B cell (primary cell): ENCODE results near the gene ZMYND10. TPM values are rescaled to one million over a fixed set of nuclear protein-coding genes. Genes with fewer than 3 reads are reported as not detected.

Experiments
- ATAC-seq: fragments of 200-7000 bp; cut with Tn5 transposase; one replicate; pipeline ENCODE4 v1.10.0; 2021; ENCODE audit warnings: low read depth, mild to moderate bottlenecking, moderate number of reproducible peaks, moderate library complexity
- CTCF ChIA-PET: fragments of 350-600 bp; sonication (Branson Sonifier 250); formaldehyde crosslinking; loops from one replicate; lab custom pipeline; 2021; ENCODE audit warnings: antibody characterized with exemption, inconsistent platforms; lab: Charles Lee
- POLR2A ChIA-PET: fragments of 350-600 bp; sonication (Branson Sonifier 250); formaldehyde crosslinking; loops from one replicate; lab custom pipeline; 2021; ENCODE audit warnings: antibody characterized with exemption; lab: Charles Lee
- DNase-seq: peaks from one replicate; pipeline ENCODE4 v3.0.0; 2013
- H2AFZ ChIP-seq: 2 replicates; pipeline ENCODE4 v1.6.1; 2012; ENCODE audit warnings: mild to moderate bottlenecking, low read depth, low read length; ENCODE audit not compliant: insufficient read depth, poor library complexity, severe bottlenecking
- H3K27ac ChIP-seq, 2 donors: 1 replicate in 1 of 2; 2 replicates in 1 of 2; pipeline ENCODE4 v1.5.1; 2012 to 2013; ENCODE audit warnings: low read length in 2 of 2, mild to moderate bottlenecking in 2 of 2, moderate library complexity in 1 of 2
- H3K27me3 ChIP-seq, 4 experiments: fragments of 200-600 bp in 1 of 4; sonication (generic) in 1 of 4; replicated peaks in 1 of 4; 1 replicate in 2 of 4; 2 replicates in 2 of 4; pipeline versions ENCODE4 v1.6.1 to v1.7.0; 2013 to 2016; ENCODE audit warnings: low read length in 3 of 4, mild to moderate bottlenecking in 2 of 4, mixed read lengths in 1 of 4, moderate library complexity in 1 of 4; ENCODE audit not compliant: insufficient read depth in 4 of 4, control insufficient read depth in 3 of 4; ENCODE audit errors: control extremely low read depth in 1 of 4
- H3K36me3 ChIP-seq, 2 experiments: replicated peaks in 1 of 2; 1 replicate in 1 of 2; 2 replicates in 1 of 2; pipeline versions ENCODE4 v1.6.1 to v1.7.1; 2013; ENCODE audit warnings: low read length in 1 of 2; ENCODE audit not compliant: insufficient read depth in 2 of 2, control insufficient read depth in 1 of 2; ENCODE audit errors: control extremely low read depth in 1 of 2, extremely low read depth in 1 of 2
- H3K4me1 ChIP-seq, 2 donors: fragments of 200-600 bp in 1 of 2; sonication (generic) in 1 of 2; 1 replicate in 1 of 2; 2 replicates in 1 of 2; pipeline versions ENCODE4 v1.5.1 to v1.6.1; 2013 to 2017; ENCODE audit warnings: low read length in 2 of 2; ENCODE audit not compliant: control insufficient read depth in 2 of 2, insufficient read depth in 2 of 2
- H3K4me2 ChIP-seq: replicated peaks from 2 replicates; pipeline ENCODE3; 2012; ENCODE audit warnings: mild to moderate bottlenecking, low read depth, low read length; ENCODE audit not compliant: poor library complexity, severe bottlenecking
- H3K4me3 ChIP-seq, 5 experiments: fragments of 200-600 bp in 1 of 5; sonication (generic) in 1 of 5; 1 replicate in 3 of 5; 2 replicates in 2 of 5; pipeline versions ENCODE4 v1.5.1 to v1.7.0; 2011 to 2016; ENCODE audit warnings: low read length in 4 of 5, mild to moderate bottlenecking in 4 of 5, low read depth in 2 of 5, control low read depth in 1 of 5, moderate library complexity in 1 of 5; ENCODE audit not compliant: insufficient read depth in 1 of 5; ENCODE audit errors: control extremely low read depth in 1 of 5, extremely low read depth in 1 of 5
- H3K79me2 ChIP-seq: fragments of 200-600 bp; sonication (generic); one replicate; pipeline ENCODE4 v1.6.0; 2016; ENCODE audit warnings: low read length; ENCODE audit not compliant: control insufficient read depth, insufficient read depth
- H3K9ac ChIP-seq: fragments of 200-600 bp; sonication (generic); 2 replicates; pipeline ENCODE4 v1.6.1; 2017; ENCODE audit warnings: mild to moderate bottlenecking, low read length, moderate library complexity
- H3K9me3 ChIP-seq, 3 donors: one replicate each; pipeline versions ENCODE4 v1.6.1 to v1.7.1; 2013; ENCODE audit warnings: low read length in 2 of 3; ENCODE audit not compliant: control insufficient read depth in 2 of 3, insufficient read depth in 1 of 3; ENCODE audit errors: control extremely low read depth in 1 of 3
- H4K20me1 ChIP-seq: 2 replicates; pipeline ENCODE4 v1.6.0; 2012; ENCODE audit warnings: mild to moderate bottlenecking, low read length; ENCODE audit not compliant: insufficient read depth, control insufficient read depth, poor library complexity, severe bottlenecking
- H3K27ac Mint-ChIP-seq: one replicate; pipeline ENCODE4 v1.8.0; 2021; ENCODE audit warnings: mixed read lengths
- H3K27me3 Mint-ChIP-seq: one replicate; pipeline ENCODE4 v1.8.0; 2021; ENCODE audit warnings: mixed read lengths
- H3K4me1 Mint-ChIP-seq: one replicate; pipeline ENCODE4 v1.8.0; 2021; ENCODE audit warnings: mixed read lengths
- H3K4me3 Mint-ChIP-seq: one replicate; pipeline ENCODE4 v1.8.0; 2021; ENCODE audit warnings: mixed read lengths
- H3K9me3 Mint-ChIP-seq: one replicate; pipeline ENCODE4 v1.8.0; 2022; ENCODE audit warnings: mixed read lengths; ENCODE audit not compliant: insufficient read depth
- CTCF ChIP-seq: fragments of 200-600 bp; IDR thresholded peaks from one replicate; pipeline ENCODE4 v1.8.0; 2022; ENCODE audit warnings: antibody characterized with exemption, mild to moderate bottlenecking
- EZH2 ChIP-seq: IDR thresholded peaks from 2 replicates; pipeline ENCODE4 v1.6.1; 2012; ENCODE audit warnings: borderline replicate concordance, low read depth, mild to moderate bottlenecking, moderate library complexity, low read length; ENCODE audit not compliant: insufficient read depth, poor library complexity, severe bottlenecking
- WGBS: methylation state at CpG from one replicate; pipeline ENCODE4 v1.1.5; 2013; ENCODE audit warnings: missing lambda C conversion rate; ENCODE audit not compliant: insufficient coverage; 5-methylcytosine and 5-hydroxymethylcytosine counted together
- intact Hi-C: fragments of 100-400 bp; cut with micrococcal nuclease; formaldehyde crosslinking; loops from one replicate; pipeline ENCODE4 v1.10.0; 2022
- polyA plus RNA-seq: library from polyadenylated mRNA; depleted of rRNA; stranded (reverse); fragments of >200 nt; gene quantifications from 2 replicates; pipeline ENCODE4 v1.2.3, GENCODE V29; 2012
- total RNA-seq, 2 donors: library from RNA; stranded (reverse); fragments of 120-200 nt in 1 of 2; gene quantifications; 1 replicate in 1 of 2; 2 replicates in 1 of 2; pipeline versions ENCODE4 v1.2.3 to v1.2.4, GENCODE V29; 2013 to 2022

Gene ZMYND10
- total and polyA plus RNA-seq, 2 donors (not counting 1 experiment from before 2014, with no cell fraction given), result 1.8 to 2.4 TPM

- H2AFZ ChIP-seq, result peak overlapping the region; percentile 79
- WGBS, result 63% methylated on average over 11 of the region's 12 CpGs
- intact Hi-C loops, result loop anchor here (1.0 to 10.0 kb wide), 7 partner anchors 21 to 1085 kb away; partner anchors contain the start of genes GNAI2, MANF, RBM6 and TMEM115
Observed at GRCh38 chr3:50299929-50300680, 45.4 kb downstream of the ZMYND10 start.

GRCh38 chr3:50299638-50299928, 45.9 kb downstream of the ZMYND10 start:
- H3K4me1 ChIP-seq, result peaks cover 18 to 25% of the 10 kb centered on the region in 2 donors
- peak overlapping the region; percentile 73 to 84 for H3K27ac ChIP-seq
- H3K9me3 Mint-ChIP-seq, result no peaks in the 10 kb centered on the region
- H3K9me3 ChIP-seq, result no peaks in the 10 kb centered on the region
- H3K4me1 Mint-ChIP-seq, result peaks cover 35% of the 10 kb centered on the region
- H3K4me3 ChIP-seq, result peak overlapping the region; percentile 51 to 88 (median 63)
- ChIA-PET POLR2A (interaction anchor here (0.5 to 2.5 kb wide), 14 partner anchors 9 to 1292 kb away, joined by 3 to 27 read pairs (median 4); partner anchors contain the start of genes CYB561D2, GNAI2, HYAL2 and NPRL2), CTCF (interaction anchor here (0.5 to 3.2 kb wide), 14 partner anchors 10 to 243 kb away, joined by 3 to 28 read pairs (median 5); partner anchors contain the start of genes CYB561D2, GNAI2, HYAL2 and NPRL2)
- H3K27me3 ChIP-seq, result no peaks in the 10 kb centered on the region
- TF ChIP-seq EZH2 (no peak), CTCF (no peak)
- no peaks in the 10 kb centered on the region for H4K20me1 ChIP-seq
- H3K27me3 Mint-ChIP-seq, result no peaks in the 10 kb centered on the region
- DNase-seq, result no peak
- no peak for ATAC-seq
- H3K27ac Mint-ChIP-seq, result peak overlapping the region; percentile 100
- peak overlapping the region; percentile 79 for H2AFZ ChIP-seq
- H3K4me3 Mint-ChIP-seq, result peak overlapping the region; percentile 100
- intact Hi-C loops, result loop anchor here (1.0 to 10.0 kb wide), 7 partner anchors 22 to 1085 kb away; partner anchors contain the start of genes GNAI2, MANF, RBM6 and TMEM115
- WGBS, result 3% methylated on average over 12 of the region's 12 CpGs
- H3K36me3 ChIP-seq, result peaks cover 0 to 4% of the 10 kb centered on the region in 2 experiments
- peak overlapping the region; percentile 66 for H3K9ac ChIP-seq
- peak overlapping the region; percentile 82 for H3K4me2 ChIP-seq
- H3K79me2 ChIP-seq, result peaks cover 13% of the 10 kb centered on the region

More at GRCh38 chr3:50299929-50300680, 45.4 kb downstream of the ZMYND10 start:
- Histone ChIP-seq H3K4me2 (peak overlapping the region; percentile 82), H3K27me3 (no peaks in the 10 kb centered on the region), H3K9me3 (no peaks in the 10 kb centered on the region), H3K27ac (peak overlapping the region; percentile 73 to 84), H3K9ac (peak overlapping the region; percentile 66), H3K79me2 (peaks cover 13% of the 10 kb centered on the region), H4K20me1 (no peaks in the 10 kb centered on the region), H3K4me3 (peak overlapping the region; percentile 51 to 88 (median 63)), H3K36me3 (peaks cover 0 to 4% of the 10 kb centered on the region in 2 experiments), H3K4me1 (peaks cover 18 to 29% of the 10 kb centered on the region in 2 donors)
- Mint-ChIP-seq H3K4me3 (peak overlapping the region; percentile 100), H3K9me3 (no peaks in the 10 kb centered on the region), H3K4me1 (peaks cover 39% of the 10 kb centered on the region), H3K27me3 (no peaks in the 10 kb centered on the region), H3K27ac (peak overlapping the region; percentile 100)
- DNase-seq, result peak; percentile 43
- POLR2A ChIA-PET, result interaction anchor here (0.5 to 2.5 kb wide), 14 partner anchors 9 to 1293 kb away, joined by 3 to 27 read pairs (median 4); partner anchors contain the start of genes CYB561D2, GNAI2, HYAL2 and NPRL2
- no peak for ATAC-seq
- no peak for TF ChIP-seq EZH2
- CTCF ChIA-PET, result interaction anchor here (0.5 to 3.2 kb wide), 8 partner anchors 11 to 106 kb away, joined by 3 to 28 read pairs (median 7); partner anchors contain the start of genes CYB561D2, HYAL2, NPRL2 and TUSC2
